Large intestine (tissue), 12 donors: ENCODE results near the gene CA7. TPM values are rescaled to one million over a fixed set of nuclear protein-coding genes. Genes with fewer than 3 reads are reported as not detected.

Source experiments
- DNase-seq, 2 donors: peaks; one replicate each; pipeline versions ENCODE4 v3.0.0 to v3.0.0-alpha.2; 2013
- H3K27ac ChIP-seq: one replicate; pipeline ENCODE4 v1.5.1; 2013; ENCODE audit warnings: low read length
- H3K27me3 ChIP-seq: 2 replicates; pipeline ENCODE4 v1.6.1; 2013; ENCODE audit warnings: low read length; ENCODE audit not compliant: control insufficient read depth, insufficient read depth
- H3K36me3 ChIP-seq: 2 replicates; pipeline ENCODE4 v1.6.1; 2013; ENCODE audit warnings: low read length; ENCODE audit not compliant: control insufficient read depth, insufficient read depth
- H3K4me1 ChIP-seq: one replicate; pipeline ENCODE4 v1.6.1; 2013; ENCODE audit warnings: low read length; ENCODE audit not compliant: control insufficient read depth, insufficient read depth
- H3K4me3 ChIP-seq: one replicate; pipeline ENCODE4 v1.5.1; 2013; ENCODE audit warnings: low read length
- H3K9me3 ChIP-seq: one replicate; pipeline ENCODE4 v1.6.1; 2013; ENCODE audit warnings: mild to moderate bottlenecking, low read depth, low read length, moderate library complexity; ENCODE audit not compliant: control insufficient read depth
- whole genome bisulfite sequencing: methylation state at CpG from one replicate; pipeline ENCODE4 v1.1.5; 2013; ENCODE audit warnings: low lambda C conversion rate; ENCODE audit not compliant: insufficient coverage; 5-methylcytosine and 5-hydroxymethylcytosine counted together
- long read RNA-seq, 11 donors: transcript quantifications; one replicate each; lab custom pipeline, GENCODE V29; 2026
- polyA plus RNA-seq: library from polyadenylated mRNA; unstranded; fragments of 120-200 nt; gene quantifications from one replicate; pipeline ENCODE4 v1.2.1, GENCODE V29; 2013

CA7 gene
- polyA plus RNA-seq = 12.1 TPM
- long read RNA-seq, donor 1, transcript CA7-201 (7 exons, 1,555 nt) = major isoform, 13 of 13 reads
- long read RNA-seq, donor 1, partial matches to known transcripts = 0 of 13 reads
- long read RNA-seq, donor 1, other reads (novel, unspliced or antisense) = 0 of 13 reads
- long read RNA-seq, donor 2, transcript CA7-201 (7 exons, 1,555 nt) = major isoform, 15 of 15 reads
- long read RNA-seq, donor 2, partial matches to known transcripts = 0 of 15 reads
- long read RNA-seq, donor 2, other reads (novel, unspliced or antisense) = 0 of 15 reads
- long read RNA-seq, donor 3 = 0 reads
- long read RNA-seq, donor 4 = 0 reads
- long read RNA-seq, donor 5, transcript CA7-201 (7 exons, 1,555 nt) = major isoform, 8 of 8 reads
- long read RNA-seq, donor 5, partial matches to known transcripts = 0 of 8 reads
- long read RNA-seq, donor 5, other reads (novel, unspliced or antisense) = 0 of 8 reads
- long read RNA-seq, donor 6, transcript CA7-201 (7 exons, 1,555 nt) = major isoform, 10 of 10 reads
- long read RNA-seq, donor 6, partial matches to known transcripts = 0 of 10 reads
- long read RNA-seq, donor 6, other reads (novel, unspliced or antisense) = 0 of 10 reads
- long read RNA-seq, donor 7, transcript CA7-201 (7 exons, 1,555 nt) = major isoform, 7 of 15 reads
- long read RNA-seq, donor 7, partial matches to known transcripts = 8 of 15 reads
- long read RNA-seq, donor 7, other reads (novel, unspliced or antisense) = 0 of 15 reads
- long read RNA-seq, donor 8, transcript CA7-201 (7 exons, 1,555 nt) = major isoform, 10 of 10 reads
- long read RNA-seq, donor 8, partial matches to known transcripts = 0 of 10 reads
- long read RNA-seq, donor 8, other reads (novel, unspliced or antisense) = 0 of 10 reads
- long read RNA-seq, donor 9, transcript CA7-201 (7 exons, 1,555 nt) = major isoform, 9 of 19 reads
- long read RNA-seq, donor 9, partial matches to known transcripts = 10 of 19 reads
- long read RNA-seq, donor 9, other reads (novel, unspliced or antisense) = 0 of 19 reads
- long read RNA-seq, donor 10, transcript CA7-201 (7 exons, 1,555 nt) = major isoform, 10 of 10 reads
- long read RNA-seq, donor 10, partial matches to known transcripts = 0 of 10 reads
- long read RNA-seq, donor 10, other reads (novel, unspliced or antisense) = 0 of 10 reads
- long read RNA-seq, donor 11, transcript CA7-201 (7 exons, 1,555 nt) = major isoform, 5 of 5 reads
- long read RNA-seq, donor 11, partial matches to known transcripts = 0 of 5 reads
- long read RNA-seq, donor 11, other reads (novel, unspliced or antisense) = 0 of 5 reads

GRCh38 chr16:66844342-66845079, at the start of gene CA7:
Gene CA7, plus strand, starts transcription at chr16:66844414. Its CDS starts 74 bp downstream, at chr16:66844488.
- peak within 1 kb of the TSS; percentile 45 for H3K4me3 ChIP-seq
- H3K27me3 ChIP-seq = peaks cover 32% of the 10 kb centered on the region
- H3K9me3 ChIP-seq = no peaks in the 10 kb centered on the region
- WGBS = no CpG with 5 or more reads among the region's 79 CpGs
- no peak within 1 kb of the TSS for H3K27ac ChIP-seq
- peaks cover 21% of the 10 kb centered on the region for H3K4me1 ChIP-seq
- DNase-seq = peak in 1 of 2 donors; percentile 31
- H3K36me3 ChIP-seq = no peaks in the 10 kb centered on the region

GRCh38 chr16:66798161-66798560, 46.1 kb upstream of the CA7 start:
- Histone ChIP-seq H3K27ac (no peak overlapping the region), H3K4me3 (no peak overlapping the region), H3K27me3 (no peaks in the 10 kb centered on the region), H3K9me3 (peaks cover 6% of the 10 kb centered on the region), H3K36me3 (peaks cover 14% of the 10 kb centered on the region), H3K4me1 (no peaks in the 10 kb centered on the region)
- DNase-seq = no peak
- no CpG with 5 or more reads among the region's 2 CpGs for WGBS

- H3K4me1 ChIP-seq = no peaks in the 10 kb centered on the region
- H3K27ac ChIP-seq = no peak overlapping the region
- H3K9me3 ChIP-seq = peaks cover 6% of the 10 kb centered on the region
- no peak for DNase-seq
- no CpG with 5 or more reads among the region's 19 CpGs for WGBS
- peaks cover 36% of the 10 kb centered on the region for H3K36me3 ChIP-seq
- H3K4me3 ChIP-seq = no peak overlapping the region
- no peaks in the 10 kb centered on the region for H3K27me3 ChIP-seq
Measured at GRCh38 chr16:66800856-66801255, 43.4 kb upstream of the CA7 start.

GRCh38 chr16:66801320-66802105, 42.7 kb upstream of the CA7 start, which contains the start of gene TERB1:
Gene TERB1, minus strand, starts transcription at chr16:66801584. Its CDS starts 4,786 bp downstream, at chr16:66796798.
- WGBS = no CpG with 5 or more reads among the region's 56 CpGs
- H3K9me3 ChIP-seq = peaks cover 6% of the 10 kb centered on the region
- H3K4me3 ChIP-seq = no peak within 1 kb of the TSS
- H3K27me3 ChIP-seq = no peaks in the 10 kb centered on the region
- peaks cover 38% of the 10 kb centered on the region for H3K36me3 ChIP-seq
- DNase-seq = no peak
- H3K27ac ChIP-seq = no peak within 1 kb of the TSS
- no peaks in the 10 kb centered on the region for H3K4me1 ChIP-seq

GRCh38 chr16:66802159-66802558, 42.1 kb upstream of the CA7 start:
- no peak overlapping the region for H3K4me3 ChIP-seq
- H3K27ac ChIP-seq = no peak overlapping the region
- DNase-seq = no peak
- peaks cover 6% of the 10 kb centered on the region for H3K9me3 ChIP-seq
- 100% methylated on average over 1 of the region's 5 CpGs for WGBS
- H3K27me3 ChIP-seq = no peaks in the 10 kb centered on the region
- H3K36me3 ChIP-seq = peaks cover 43% of the 10 kb centered on the region
- H3K4me1 ChIP-seq = no peaks in the 10 kb centered on the region

GRCh38 chr16:66809765-66810164, 34.4 kb upstream of the CA7 start:
- DNase-seq = no peak
- Histone ChIP-seq H3K27me3 (no peaks in the 10 kb centered on the region), H3K9me3 (no peaks in the 10 kb centered on the region), H3K27ac (no peak overlapping the region), H3K36me3 (peaks cover 60% of the 10 kb centered on the region), H3K4me3 (no peak overlapping the region), H3K4me1 (no peaks in the 10 kb centered on the region)
- WGBS = 100% methylated on average over 2 of the region's 4 CpGs

GRCh38 chr16:66810391-66810790, 33.8 kb upstream of the CA7 start:
- Histone ChIP-seq H3K9me3 (no peaks in the 10 kb centered on the region), H3K4me3 (no peak overlapping the region), H3K27ac (no peak overlapping the region), H3K36me3 (peaks cover 59% of the 10 kb centered on the region), H3K4me1 (no peaks in the 10 kb centered on the region), H3K27me3 (no peaks in the 10 kb centered on the region)
- 100% methylated on average over 3 of the region's 4 CpGs for WGBS
- no peak for DNase-seq

- no CpG with 5 or more reads among the region's 7 CpGs for WGBS
- no peak overlapping the region for H3K27ac ChIP-seq
- H3K9me3 ChIP-seq = no peaks in the 10 kb centered on the region
- H3K36me3 ChIP-seq = peaks cover 60% of the 10 kb centered on the region
- no peaks in the 10 kb centered on the region for H3K27me3 ChIP-seq
- no peaks in the 10 kb centered on the region for H3K4me1 ChIP-seq
- no peak for DNase-seq
- no peak overlapping the region for H3K4me3 ChIP-seq
Measured at GRCh38 chr16:66811043-66811442, 33.2 kb upstream of the CA7 start.

GRCh38 chr16:66814734-66815133, 29.5 kb upstream of the CA7 start:
- no peaks in the 10 kb centered on the region for H3K27me3 ChIP-seq
- DNase-seq = no peak
- no peaks in the 10 kb centered on the region for H3K4me1 ChIP-seq
- H3K4me3 ChIP-seq = no peak overlapping the region
- no peaks in the 10 kb centered on the region for H3K9me3 ChIP-seq
- peaks cover 58% of the 10 kb centered on the region for H3K36me3 ChIP-seq
- 100% methylated on average over 1 of the region's 2 CpGs for WGBS
- H3K27ac ChIP-seq = no peak overlapping the region
